ENCODE measurements around the gene OSBPL5. TPM values are rescaled to one million over a fixed set of nuclear protein-coding genes. Genes with fewer than 3 reads are reported as not detected.

The OSBPL5 gene
- total RNA-seq, 2 experiments from 2014 or later: 0.63 to 2.7 TPM

- DNase-seq (ENCODE audit: low spot score): no peak
- POLR2A ChIA-PET: no interaction called here
- no peak overlapping the region for H3K4me3 ChIP-seq (ENCODE audit: low read depth, low read length, poor library complexity, severe bottlenecking)
- no peaks in the 10 kb centered on the region for H3K9me2 ChIP-seq (ENCODE audit: insufficient read depth, low read length)
- H4K20me1 ChIP-seq (ENCODE audit: insufficient read depth, low read length): no peaks in the 10 kb centered on the region
- CTCF ChIA-PET (ENCODE audit: unreplicated experiment): interaction anchor here (0.5 kb wide), 1 partner anchor 891 kb away, joined by 4 read pairs; no protein-coding TSS in a partner anchor
- intact Hi-C loops (cut with micrococcal nuclease; ENCODE audit: unreplicated experiment): no loop called here
- H2AFZ ChIP-seq (ENCODE audit: low read length): no peak overlapping the region
- H3K9me3 ChIP-seq (ENCODE audit: low read length): peaks cover 13% of the 10 kb centered on the region
- H3K27ac ChIP-seq (ENCODE audit: low read depth, low read length, poor library complexity, severe bottlenecking): no peak overlapping the region
- H3K4me2 ChIP-seq (ENCODE audit: low read length): no peak overlapping the region
- no peaks in the 10 kb centered on the region for H3K79me2 ChIP-seq (ENCODE audit: insufficient read depth, low read depth, low read length)
- no peaks in the 10 kb centered on the region for H3K36me3 ChIP-seq (ENCODE audit: insufficient read depth, low read length)
- no peak for TF ChIP-seq EZH2phosphoT487 (IDR thresholded peaks at IDR 0.05; ENCODE audit: borderline replicate concordance, low read depth, low read length)
- TF ChIP-seq CTCF (conservative IDR thresholded peaks at IDR 0.05; ENCODE audit: low read length): no peak
- H3K4me1 ChIP-seq (ENCODE audit: insufficient read depth, low read length, poor library complexity, severe bottlenecking): no peaks in the 10 kb centered on the region
- no TSS peak for BruUV-seq (replicated peaks)
Observed at GRCh38 chr11:3178349-3178748, 13.2 kb upstream of the OSBPL5 start.

GRCh38 chr11:3177931-3178330, 12.8 kb upstream of the OSBPL5 start:
- H2AFZ ChIP-seq (ENCODE audit: low read length): no peak overlapping the region
- BruUV-seq (replicated peaks): no TSS peak
- no peak for DNase-seq (ENCODE audit: low spot score)
- H3K9me2 ChIP-seq (ENCODE audit: insufficient read depth, low read length): no peaks in the 10 kb centered on the region
- H3K9me3 ChIP-seq (ENCODE audit: low read length): peaks cover 13% of the 10 kb centered on the region
- no peaks in the 10 kb centered on the region for H4K20me1 ChIP-seq (ENCODE audit: insufficient read depth, low read length)
- ChIA-PET CTCF (ENCODE audit: unreplicated experiment) (no interaction called here), POLR2A (no interaction called here)
- no peak overlapping the region for H3K27ac ChIP-seq (ENCODE audit: low read depth, low read length, poor library complexity, severe bottlenecking)
- intact Hi-C loops (cut with micrococcal nuclease; ENCODE audit: unreplicated experiment): no loop called here
- no peaks in the 10 kb centered on the region for H3K79me2 ChIP-seq (ENCODE audit: insufficient read depth, low read depth, low read length)
- no peak overlapping the region for H3K4me3 ChIP-seq (ENCODE audit: low read depth, low read length, poor library complexity, severe bottlenecking)
- no peak for TF ChIP-seq EZH2phosphoT487 (IDR thresholded peaks at IDR 0.05; ENCODE audit: borderline replicate concordance, low read depth, low read length)
- TF ChIP-seq CTCF (conservative IDR thresholded peaks at IDR 0.05; ENCODE audit: low read length): no peak
- no peaks in the 10 kb centered on the region for H3K4me1 ChIP-seq (ENCODE audit: insufficient read depth, low read length, poor library complexity, severe bottlenecking)
- no peaks in the 10 kb centered on the region for H3K36me3 ChIP-seq (ENCODE audit: insufficient read depth, low read length)
- no peak overlapping the region for H3K4me2 ChIP-seq (ENCODE audit: low read length)

- no peak for TF ChIP-seq CTCF (conservative IDR thresholded peaks at IDR 0.05; ENCODE audit: low read length)
- no peak for TF ChIP-seq EZH2phosphoT487 (IDR thresholded peaks at IDR 0.05; ENCODE audit: borderline replicate concordance, low read depth, low read length)
- H3K4me1 ChIP-seq (ENCODE audit: insufficient read depth, low read length, poor library complexity, severe bottlenecking): no peaks in the 10 kb centered on the region
- H3K4me3 ChIP-seq (ENCODE audit: low read depth, low read length, poor library complexity, severe bottlenecking): no peak overlapping the region
- BruUV-seq (replicated peaks): no TSS peak
- H4K20me1 ChIP-seq (ENCODE audit: insufficient read depth, low read length): no peaks in the 10 kb centered on the region
- POLR2A ChIA-PET: no interaction called here
- H3K27ac ChIP-seq (ENCODE audit: low read depth, low read length, poor library complexity, severe bottlenecking): no peak overlapping the region
- intact Hi-C loops (cut with micrococcal nuclease; ENCODE audit: unreplicated experiment): no loop called here
- H3K9me3 ChIP-seq (ENCODE audit: low read length): peaks cover 13% of the 10 kb centered on the region
- no peak for DNase-seq (ENCODE audit: low spot score)
- no peak overlapping the region for H2AFZ ChIP-seq (ENCODE audit: low read length)
- H3K9me2 ChIP-seq (ENCODE audit: insufficient read depth, low read length): no peaks in the 10 kb centered on the region
- no peaks in the 10 kb centered on the region for H3K79me2 ChIP-seq (ENCODE audit: insufficient read depth, low read depth, low read length)
- CTCF ChIA-PET (ENCODE audit: unreplicated experiment): no interaction called here
- no peaks in the 10 kb centered on the region for H3K36me3 ChIP-seq (ENCODE audit: insufficient read depth, low read length)
- H3K4me2 ChIP-seq (ENCODE audit: low read length): no peak overlapping the region
Observed at GRCh38 chr11:3176487-3176886, 11.4 kb upstream of the OSBPL5 start.

Data from OCI-LY7 (cell line).